ENCODE measurements around the gene TMEM238.

DNA sequence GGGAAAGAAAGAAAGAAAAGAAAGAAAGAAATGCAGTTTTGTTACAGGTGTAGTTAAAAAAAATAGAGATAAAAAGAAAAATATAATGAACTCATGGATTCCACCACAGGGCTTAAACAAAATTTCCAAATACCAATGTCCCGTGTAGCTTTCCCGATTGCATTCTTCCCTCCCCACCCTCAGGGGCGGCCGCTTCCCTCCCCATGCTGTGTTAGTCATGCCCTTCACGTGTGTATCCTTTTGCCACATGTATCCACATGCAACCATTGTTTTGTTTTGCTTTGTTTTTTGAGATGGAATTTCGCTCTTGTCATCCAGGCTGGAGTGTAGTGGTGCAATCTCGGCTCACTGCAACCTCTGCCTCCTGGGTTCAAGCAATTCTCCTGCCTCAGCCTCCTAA, 48.0 kb downstream of the TMEM238 start:
- TF ChIP-seq, protein P1, sequence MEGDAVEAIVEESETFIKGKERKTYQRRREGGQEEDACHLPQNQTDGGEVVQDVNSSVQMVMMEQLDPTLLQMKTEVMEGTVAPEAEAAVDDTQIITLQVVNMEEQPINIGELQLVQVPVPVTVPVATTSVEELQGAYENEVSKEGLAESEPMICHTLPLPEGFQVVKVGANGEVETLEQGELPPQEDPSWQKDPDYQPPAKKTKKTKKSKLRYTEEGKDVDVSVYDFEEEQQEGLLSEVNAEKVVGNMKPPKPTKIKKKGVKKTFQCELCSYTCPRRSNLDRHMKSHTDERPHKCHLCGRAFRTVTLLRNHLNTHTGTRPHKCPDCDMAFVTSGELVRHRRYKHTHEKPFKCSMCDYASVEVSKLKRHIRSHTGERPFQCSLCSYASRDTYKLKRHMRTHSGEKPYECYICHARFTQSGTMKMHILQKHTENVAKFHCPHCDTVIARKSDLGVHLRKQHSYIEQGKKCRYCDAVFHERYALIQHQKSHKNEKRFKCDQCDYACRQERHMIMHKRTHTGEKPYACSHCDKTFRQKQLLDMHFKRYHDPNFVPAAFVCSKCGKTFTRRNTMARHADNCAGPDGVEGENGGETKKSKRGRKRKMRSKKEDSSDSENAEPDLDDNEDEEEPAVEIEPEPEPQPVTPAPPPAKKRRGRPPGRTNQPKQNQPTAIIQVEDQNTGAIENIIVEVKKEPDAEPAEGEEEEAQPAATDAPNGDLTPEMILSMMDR (IDR thresholded peaks at IDR 0.05; ENCODE audit: insufficient read depth, low read length, poor library complexity, severe bottlenecking) = no peak
- no peak for TF ChIP-seq EZH2phosphoT487 (conservative IDR thresholded peaks at IDR 0.05; ENCODE audit: low read length)

All from SU-DHL-6 (cell line).